Lower leg skin (tissue), 3 donors: ENCODE measurements around the gene ALOX15.

ENCODE experiments used
- CTCF ChIP-seq, 3 donors: fragments of 450-650 bp; IDR thresholded peaks; one replicate each; pipeline ENCODE4 v1.5.1; 2016; ENCODE audit warnings: antibody characterized with exemption in 3 of 3, mild to moderate bottlenecking in 3 of 3, moderate library complexity in 2 of 3
- POLR2A ChIP-seq, 2 donors: fragments of 450-650 bp; IDR thresholded peaks; one replicate each; pipeline ENCODE4 v1.6.1; 2016 to 2017; ENCODE audit warnings: antibody characterized with exemption in 2 of 2, mild to moderate bottlenecking in 1 of 2, moderate library complexity in 1 of 2

- TF ChIP-seq CTCF (IDR thresholded peaks at IDR 0.05) (no peak), POLR2A (IDR thresholded peaks at IDR 0.05) (no peak)
Observed at GRCh38 chr17:4620531-4621101, 20.9 kb downstream of the ALOX15 start.
